GM18868 (cell line): Measurements from ENCODE around the gene RXRA.
A peak's percentile ranks its signal among the peaks of the same experiment; 100 is the strongest.

Experiments
- ATAC-seq: cut with Tn5 transposase; IDR thresholded peaks from one replicate; pipeline ENCODE4 v1.9.1; 2021; ENCODE audit warnings: mild to moderate bottlenecking, moderate library complexity; ENCODE audit not compliant: unreplicated experiment

The RXRA gene

DNA sequence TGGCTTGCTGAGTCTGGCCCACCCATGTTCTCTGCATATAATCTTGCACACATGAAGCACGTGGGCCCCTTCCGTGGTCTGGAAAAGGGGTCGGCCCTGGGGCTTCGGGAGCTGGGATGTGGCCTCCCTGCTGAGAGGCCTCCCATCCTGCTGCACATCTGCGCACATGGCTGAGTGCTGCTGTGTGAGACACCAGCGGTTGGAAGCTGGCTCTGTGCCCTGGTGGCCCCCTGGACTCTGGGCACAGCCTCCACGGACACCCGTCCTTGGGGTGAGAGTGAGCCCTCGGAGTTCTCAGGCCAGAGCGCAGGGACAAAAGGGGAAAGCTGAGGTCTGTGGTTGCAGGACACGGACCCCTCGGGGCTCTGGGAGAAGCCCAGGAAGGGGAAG lies 115.8 kb downstream of the RXRA start:
- ATAC-seq = no peak

DNA sequence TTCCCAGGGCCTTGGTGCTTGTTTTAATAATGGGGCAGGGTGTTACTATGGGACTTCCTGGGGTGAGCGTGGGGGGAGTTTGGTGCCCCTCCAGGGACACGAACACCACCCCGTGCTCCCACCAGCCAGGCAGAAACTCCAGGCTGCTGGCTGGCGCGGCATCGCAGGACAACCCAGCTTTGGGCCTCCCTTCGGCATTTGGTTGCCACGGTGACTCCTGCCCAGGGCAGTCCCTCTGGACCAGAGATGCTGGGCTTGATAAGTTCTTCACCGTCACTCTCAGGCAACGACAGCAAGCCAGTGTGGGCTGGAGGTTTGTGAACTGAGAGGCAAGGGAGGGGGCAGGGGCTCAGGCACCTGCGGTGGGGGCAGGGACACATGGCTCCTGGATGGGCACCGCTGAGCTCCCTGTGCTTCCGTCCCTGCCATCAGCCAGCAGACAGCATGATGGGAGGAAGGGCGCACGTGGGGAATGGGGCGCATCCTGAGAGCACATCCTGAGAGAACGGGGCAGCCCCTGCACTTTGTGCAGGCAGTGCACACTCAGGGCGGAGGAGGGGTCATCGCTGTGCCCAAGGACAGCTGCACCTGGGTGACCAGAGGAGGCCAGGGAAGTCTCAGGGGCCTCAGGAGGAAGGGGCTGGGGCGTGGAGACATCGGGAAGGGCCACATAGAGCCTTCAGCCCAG lies 116.4 kb downstream of the RXRA start:
- no peak for ATAC-seq

DNA sequence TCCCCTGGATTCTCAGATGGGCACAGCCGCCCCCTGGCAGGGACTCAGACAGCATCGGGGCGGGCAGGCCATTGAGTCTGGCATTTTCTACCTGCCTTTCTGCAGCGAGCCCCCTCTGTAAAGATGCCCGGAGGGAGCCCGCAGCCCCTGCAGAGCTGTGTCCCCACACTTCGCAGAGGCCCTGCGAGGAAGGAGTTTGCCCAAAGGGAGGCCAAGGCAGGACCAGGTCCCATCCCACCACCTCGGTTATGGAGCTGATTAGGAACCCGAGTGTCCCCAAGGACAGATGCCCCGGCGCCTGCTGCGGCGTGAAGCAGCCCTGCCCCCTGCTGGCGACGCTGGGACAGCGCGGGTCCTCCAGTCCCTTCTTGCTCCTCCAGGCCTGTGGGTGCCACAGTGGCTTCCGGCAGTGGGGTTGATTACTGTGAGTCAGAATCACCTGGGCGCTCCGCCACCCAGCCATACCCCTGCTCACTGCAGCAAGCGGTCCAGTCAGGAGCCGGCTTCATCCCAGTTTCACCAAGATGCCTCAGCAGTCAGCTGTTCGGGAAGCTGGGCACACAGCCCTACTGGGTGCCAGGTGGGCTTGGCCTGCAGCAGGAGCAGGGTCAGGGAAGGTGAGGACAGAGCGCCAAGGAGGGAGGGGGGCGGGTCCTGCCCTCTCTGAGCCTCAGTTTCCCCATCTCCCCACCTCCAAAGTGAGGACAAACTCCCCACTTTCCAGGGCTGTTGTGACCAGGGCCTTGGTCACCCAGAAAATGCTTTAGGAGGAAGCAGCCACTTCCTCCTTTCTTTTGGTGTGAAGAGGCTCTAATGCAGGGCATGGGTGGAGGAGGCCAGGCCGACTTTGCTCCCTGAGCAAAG lies 117.2 kb downstream of the RXRA start:
- peak; percentile 86 for ATAC-seq

DNA sequence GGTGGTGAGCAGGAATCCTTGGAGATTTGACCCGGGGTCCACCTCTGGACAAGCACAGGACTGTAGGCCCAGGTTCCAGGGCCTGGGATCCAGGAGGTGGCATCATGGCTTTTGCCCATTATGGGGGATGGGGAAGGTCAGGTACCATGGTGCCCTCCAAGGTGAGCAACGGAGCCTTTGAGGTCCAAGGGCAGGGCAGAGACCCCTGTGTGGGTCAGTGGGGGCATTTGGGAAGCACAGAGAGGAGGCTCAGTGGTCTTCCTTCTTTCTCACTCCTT lies 117.7 kb downstream of the RXRA start:
- ATAC-seq = no peak

DNA sequence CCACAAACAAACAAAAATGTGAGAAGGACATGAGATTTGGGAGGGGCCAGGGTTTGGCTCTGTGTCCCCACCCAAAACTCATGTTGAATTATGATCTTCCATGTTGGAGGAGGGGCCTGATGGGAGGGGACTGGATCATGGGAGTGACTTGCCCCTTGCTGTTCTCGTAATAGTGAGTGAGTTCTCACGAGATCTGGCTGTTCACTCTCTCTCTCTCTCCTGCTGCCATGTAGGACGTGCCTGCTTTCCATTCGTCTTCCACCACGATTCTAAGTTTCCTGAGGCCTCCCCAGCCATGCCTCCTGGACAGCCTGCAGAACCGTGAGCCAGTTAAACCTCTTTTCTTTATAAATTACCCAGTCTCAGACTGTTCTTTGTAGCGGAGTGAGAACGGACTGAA lies 118.7 kb downstream of the RXRA start:
- no peak for ATAC-seq

DNA sequence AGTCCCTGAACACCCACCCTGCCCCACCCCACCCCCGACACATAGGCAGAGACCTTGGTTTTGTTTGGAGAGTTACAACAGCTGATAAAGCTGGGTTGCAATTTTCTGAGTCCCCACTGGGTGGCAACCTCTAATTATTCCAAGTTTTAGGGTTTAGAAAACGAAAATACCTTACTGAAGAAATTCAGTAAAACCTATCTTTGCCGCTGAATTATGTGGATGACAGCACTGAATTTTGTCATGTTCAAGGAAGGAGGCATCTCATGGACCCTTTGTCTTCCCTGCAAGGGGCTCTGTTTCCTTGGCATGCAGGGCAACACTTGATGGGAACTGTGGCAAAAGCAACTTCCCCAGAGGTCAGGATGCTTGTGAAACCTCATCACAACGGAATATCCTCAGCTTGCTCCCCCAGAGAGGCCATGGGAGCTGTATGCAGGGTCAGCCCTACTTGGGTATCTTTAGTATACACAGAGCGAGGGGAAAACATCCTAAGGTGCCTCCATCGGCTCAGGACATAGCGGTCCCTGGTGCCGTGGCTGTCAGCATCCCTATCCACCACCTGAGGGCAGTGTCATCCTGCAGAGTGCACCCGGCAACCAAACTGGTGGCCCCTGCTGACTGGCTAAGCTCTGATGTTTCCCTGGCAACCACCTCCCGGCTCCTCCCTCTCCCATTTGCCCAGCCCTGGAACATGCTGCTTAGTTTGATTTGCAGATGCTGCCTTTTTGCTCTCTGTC lies 123.1 kb downstream of the RXRA start:
- ATAC-seq = peak; percentile 84

DNA sequence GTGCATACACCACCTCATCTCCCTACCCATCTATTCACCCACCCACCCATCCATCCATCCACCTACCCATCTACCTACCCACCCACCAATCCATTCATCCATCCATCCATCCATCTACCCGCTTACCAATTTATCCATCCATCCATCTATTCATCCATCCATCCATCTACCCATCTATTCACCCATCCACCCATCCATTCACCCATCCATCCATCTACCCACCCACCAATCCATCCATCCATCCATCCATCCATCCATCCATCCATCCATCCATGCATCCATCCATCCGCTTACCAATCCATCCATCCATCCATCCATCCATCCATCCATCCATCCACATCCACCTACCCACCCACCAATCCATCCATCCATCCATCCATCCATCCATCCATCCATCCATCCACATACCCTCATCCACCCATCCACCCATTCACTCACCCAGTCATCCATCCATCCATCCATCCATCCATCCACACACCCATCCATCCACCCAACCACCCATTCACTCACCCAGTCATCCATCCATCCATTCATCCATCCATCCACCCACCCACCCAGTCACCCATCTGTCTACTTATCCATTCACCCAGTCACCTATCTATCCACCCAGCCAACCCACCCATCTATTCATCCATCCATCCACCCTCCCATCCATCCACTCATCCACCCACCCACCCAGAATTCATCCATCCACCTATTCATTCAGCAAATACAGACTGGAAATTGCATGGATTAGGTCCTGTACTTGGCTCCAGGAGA lies 125.6 kb downstream of the RXRA start:
- no peak for ATAC-seq

DNA sequence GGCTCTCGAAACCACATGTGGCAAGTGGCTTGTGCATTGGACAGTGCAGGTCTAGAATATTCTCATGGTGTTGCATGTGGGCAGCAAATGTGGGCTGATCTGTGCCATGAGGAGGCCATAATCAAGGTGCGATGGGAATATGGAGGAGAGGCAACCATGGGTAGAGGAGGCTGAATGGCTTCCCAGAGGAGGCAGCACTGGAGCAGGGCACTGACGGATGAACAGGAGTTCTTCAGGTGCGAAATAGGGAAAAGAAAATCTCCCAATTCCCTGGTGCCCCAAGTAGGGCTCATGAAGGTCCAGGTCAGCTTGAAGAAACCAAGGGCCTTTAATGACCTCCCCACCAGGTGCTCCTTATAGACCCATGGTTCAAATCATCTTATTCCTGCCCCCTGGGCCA lies 126.5 kb downstream of the RXRA start:
- ATAC-seq = no peak

DNA sequence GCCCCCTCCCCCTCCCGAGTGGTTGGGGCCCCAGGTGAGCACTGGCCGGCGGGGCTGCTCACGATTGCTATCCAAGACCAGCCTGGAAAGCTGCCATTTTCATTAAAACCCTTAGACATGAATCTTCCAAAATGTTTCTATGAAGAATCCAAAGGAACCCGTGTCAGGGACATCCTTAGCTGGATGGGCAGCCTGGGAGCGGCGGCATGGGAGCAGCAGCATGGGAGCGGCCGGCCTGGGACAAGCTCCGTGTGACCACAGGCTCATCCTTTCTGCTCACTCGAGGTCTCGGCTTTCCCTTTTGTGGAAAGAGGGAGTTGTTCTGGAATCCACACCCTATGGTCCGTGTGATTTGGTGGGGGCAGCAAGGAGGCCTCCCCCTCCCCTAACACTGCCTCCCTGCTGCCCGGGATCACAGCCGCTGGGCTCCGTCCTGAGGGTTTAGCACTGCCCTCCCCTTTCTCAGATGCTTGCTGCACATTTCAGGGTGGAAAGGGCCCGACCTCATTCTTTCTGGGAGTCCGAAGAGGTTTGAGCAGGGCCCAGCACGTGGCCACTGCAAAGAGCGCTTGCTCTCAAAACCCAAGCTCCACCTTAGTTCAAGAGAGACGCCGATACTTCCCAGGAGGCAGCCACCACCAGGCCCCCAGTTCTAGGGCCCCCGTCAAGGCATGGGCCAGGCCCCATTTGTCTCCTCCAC lies 127.7 kb downstream of the RXRA start:
- ATAC-seq = no peak

DNA sequence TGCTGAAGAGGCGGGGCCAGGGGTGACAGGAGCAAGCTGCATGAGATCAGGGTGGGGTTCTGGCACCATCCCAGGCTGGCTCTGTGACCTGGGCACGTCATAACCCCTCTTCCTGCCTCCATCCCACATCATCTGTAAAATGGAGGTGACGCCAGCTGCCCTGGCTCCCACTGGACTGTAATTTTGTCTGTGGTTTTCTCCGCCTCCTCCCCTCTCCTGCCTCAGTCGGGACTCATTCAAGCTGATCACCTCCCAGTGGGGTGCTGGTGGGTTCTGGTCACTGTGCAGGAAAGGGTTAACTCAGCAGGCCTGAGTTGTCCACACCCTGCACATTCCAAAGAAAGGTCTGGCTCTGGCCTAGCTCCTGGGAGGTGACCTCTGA lies 128.2 kb downstream of the RXRA start:
- ATAC-seq = no peak

DNA sequence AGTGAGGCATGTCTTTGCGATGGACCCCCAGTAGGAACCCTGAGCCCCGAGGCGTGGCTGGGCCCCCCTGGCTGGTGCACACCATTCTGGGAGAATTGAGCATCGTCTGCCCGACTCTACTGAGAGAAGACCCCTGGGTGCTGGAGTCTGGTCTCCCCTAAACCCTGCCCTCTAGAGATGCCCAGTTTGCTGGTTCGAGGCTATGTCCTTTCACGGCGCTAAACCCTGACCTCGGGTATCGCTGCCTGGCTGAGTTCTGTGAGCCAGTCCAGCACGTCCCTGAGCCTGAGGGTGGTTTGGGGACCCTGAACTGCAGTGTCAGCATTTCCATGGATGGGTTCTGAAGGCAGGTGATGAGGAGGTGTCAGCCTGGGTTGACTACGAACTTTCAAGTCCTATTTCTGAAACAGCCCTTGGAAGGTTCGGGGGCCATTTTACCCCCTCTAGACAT lies 128.8 kb downstream of the RXRA start:
- no peak for ATAC-seq

DNA sequence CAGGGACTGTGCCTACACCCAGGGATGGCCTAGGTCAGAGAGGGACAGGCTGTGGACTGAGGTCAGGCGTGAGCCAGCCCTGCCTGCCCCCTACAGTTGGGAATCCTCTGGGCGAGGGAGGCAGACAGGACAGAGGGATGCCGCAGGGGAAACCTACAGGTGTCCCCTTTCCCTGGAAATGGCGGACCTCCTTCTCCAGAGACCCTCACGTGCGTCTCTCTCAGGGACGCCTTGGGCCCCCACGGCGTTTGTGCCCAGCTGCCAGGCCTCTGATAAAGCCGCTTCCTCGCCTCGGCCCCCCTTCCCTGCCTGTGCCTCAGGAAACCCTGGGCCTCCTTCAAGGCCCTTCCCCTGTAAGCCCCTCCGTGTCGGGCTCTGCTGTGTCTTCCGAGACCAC lies 129.3 kb downstream of the RXRA start:
- no peak for ATAC-seq

DNA sequence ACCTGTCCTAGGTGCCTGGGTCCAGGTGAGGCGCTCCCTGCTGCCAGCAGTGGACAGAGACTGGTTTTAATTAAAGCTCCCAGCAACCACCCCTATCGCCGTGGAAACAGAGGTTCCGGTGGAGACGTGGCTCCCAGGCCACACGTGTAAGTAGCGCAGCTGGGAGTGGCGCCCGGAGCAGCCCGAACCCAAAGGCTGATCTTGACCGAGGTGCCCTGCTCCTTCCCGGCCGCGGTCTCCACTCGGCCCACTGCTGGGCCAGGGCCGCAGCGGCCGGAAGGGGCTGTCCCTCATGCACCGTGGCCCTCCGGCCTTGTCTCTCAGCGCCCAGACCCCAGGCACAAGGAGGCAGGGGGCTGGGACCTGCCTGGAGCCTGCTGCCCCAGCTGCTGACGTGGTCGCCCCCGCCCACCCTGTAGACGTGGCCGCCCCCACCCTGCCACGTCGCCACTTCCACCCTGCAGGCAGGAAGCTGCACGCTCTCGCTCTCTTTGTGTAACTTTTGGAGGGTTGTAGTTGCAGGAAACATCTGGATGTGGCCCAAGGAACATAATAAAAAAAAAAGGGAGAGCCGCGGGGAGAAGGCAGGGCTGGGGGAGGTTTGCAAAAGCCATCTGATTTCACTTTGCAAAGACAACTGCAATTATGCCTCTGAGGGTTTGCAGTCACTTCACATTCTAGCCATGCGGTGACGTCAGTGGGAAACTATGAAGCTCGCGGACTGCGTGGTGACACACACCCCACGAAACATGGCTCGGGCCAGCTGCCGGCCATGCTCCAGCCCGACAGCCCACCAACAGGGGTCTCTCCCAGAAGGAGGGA lies 129.9 kb downstream of the RXRA start:
- ATAC-seq = no peak

DNA sequence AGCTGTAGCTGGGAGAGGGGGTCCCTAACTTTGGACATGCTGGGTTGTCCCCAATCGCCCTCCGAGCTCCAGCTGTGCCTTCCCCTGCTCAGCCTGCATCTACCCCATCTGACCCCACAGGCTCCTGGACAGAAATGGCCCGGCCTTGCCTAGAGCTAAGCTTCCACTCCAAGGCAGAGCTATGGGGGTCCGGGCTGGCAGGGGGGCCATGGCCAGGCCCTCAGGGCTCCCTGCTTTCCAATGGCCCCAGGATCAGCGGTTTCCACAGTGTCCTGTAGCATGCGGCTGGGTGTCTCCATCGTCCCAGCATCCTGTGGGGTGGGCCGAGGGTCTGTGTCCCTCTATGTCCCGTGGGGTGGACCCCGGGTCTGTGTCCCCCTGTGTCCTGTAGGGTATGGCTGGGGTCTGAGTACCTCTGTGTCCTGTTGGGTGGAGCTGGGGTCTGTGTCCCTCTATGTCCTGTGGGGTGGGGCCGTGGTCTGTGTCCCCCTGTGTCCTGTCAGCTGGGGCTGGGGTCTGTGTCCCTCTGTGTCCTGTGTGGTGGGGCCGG lies 130.6 kb downstream of the RXRA start:
- ATAC-seq = no peak

DNA sequence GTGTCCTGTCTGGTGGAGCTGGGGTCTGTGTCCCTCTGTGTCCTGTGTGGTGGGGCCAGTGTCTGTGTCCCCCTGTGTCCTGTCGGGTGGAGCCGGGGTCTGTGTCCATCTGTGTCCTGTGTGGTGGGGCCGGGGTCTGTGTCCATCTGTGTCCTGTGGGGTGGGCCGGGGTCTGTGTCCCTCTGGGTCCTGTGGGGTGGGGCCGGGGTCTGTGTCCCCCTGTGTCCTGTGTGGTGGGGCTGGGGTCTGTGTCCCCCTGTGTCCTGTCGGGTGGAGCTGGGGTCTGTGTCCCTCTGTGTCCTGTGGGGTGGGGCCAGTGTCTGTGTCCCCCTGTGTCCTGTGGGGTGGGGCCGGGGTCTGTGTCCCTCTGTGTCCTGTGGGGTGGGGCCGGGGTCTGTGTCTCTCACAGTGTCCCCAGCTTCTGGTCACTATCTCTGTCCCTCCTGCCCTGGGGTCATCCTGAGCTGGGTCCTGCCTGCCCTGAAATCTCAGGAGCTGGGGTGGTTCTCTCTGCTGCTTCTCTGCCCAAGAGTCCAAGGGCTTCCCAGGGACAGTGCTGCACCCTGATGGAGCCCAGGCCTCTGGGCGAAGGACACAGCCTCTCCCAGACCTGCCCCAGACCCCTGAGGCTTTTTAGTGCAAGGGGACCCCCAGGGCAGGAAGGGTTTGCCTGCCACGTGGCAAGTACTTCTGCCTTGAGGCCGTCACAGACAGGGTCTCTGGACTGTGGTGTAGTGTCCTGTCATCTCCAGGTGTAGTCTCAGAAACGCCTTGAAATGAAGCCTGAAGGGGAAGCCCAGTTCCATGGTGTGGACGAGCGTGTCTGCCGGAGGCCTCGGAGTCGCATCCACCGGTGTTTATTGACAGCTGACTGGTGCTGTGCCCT lies 131.3 kb downstream of the RXRA start:
- no peak for ATAC-seq

DNA sequence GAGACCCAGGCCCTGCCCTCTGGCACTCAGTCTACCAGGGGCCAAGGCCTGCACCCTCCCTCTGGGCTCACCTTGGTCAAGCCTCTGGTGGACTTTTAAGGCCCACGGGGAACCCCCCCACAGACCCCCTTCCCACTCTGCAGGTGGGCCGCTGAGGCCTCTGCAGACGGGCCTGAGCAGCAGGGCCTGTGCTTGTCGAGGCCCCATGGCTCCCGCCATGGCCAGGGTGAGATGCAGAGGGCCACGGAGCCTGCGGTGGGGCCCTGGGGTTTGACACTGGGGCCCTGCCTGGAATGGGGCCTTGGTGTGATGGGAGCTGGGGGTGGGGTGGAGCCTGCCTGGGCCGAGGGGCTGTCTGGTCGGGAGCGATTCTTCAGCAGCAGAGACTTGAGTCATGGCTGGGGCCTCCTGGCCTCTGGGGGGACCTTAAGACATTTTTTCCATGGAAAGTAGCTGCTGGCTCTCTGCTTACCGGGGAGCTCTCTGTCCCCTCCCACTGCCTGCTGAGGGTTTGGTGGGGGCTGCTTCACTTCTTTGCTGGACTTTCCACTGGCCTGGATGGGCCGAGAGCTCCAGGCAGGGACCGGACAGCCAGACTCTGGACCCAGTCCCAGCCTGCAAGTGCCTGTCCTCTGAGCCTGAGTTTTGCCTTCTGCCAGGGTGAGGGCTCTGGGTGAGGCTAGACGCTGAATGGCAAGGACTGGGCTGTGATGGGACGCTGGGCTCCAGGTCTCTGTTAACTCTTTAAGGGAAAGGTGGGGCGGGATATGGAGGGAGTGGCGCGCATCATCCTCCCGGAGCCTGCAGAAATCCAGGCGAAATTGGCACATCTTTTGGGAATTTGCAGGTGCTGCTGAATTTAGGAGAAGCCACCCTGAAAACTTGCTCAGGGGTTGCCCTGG lies 132.2 kb downstream of the RXRA start:
- no peak for ATAC-seq

DNA sequence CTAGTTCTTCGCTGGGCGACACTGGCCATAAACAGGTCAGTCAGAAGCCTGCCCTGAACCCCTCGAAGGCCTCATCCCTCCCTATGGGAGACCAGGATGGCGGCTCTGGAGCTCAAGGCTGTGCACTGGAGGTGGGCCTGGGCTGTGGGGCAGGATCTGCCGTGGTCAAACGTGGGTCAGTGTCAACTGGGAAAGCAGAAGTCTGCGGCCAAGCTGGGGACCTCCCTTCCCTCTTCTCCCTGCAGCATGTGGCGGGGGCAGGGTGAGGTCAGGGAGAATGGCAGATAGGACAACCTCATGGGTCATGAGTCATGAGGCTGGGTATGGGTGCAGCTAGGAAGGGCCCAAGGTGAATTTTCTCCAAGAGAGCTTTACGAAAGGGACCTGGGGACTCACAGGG lies 132.9 kb downstream of the RXRA start:
- ATAC-seq = no peak

DNA sequence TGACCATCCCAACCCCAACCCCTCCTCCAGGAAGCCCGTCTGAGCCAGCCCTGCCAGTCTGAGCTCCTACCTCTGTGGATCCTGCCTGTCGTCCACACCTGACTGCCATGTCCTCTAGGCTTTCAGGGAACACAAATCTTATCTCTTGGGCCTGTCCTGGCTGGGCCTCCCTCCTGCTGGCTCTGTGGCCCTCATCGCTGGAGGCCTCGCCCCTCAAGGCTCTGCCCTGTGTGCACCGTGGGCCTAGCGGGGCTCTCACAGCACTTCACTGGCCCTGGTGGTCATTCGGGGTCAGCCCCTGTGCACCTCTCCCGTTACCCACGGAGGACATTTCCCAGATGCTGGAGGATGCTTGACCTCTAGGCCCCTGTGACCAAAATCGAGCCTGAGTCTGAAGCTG lies 133.3 kb downstream of the RXRA start:
- ATAC-seq = no peak
